GM21526 (cell line): ENCODE measurements around the gene ACADVL.
"Not testable (repeated sequence)": the region's sequence is repeated elsewhere in the genome, so short reads cannot be mapped to it uniquely, and the experiment has no call there.

ENCODE experiments used
- ATAC-seq: cut with Tn5 transposase; IDR thresholded peaks from one replicate; pipeline ENCODE4 v1.9.1; 2021; ENCODE audit warnings: moderate library complexity; ENCODE audit not compliant: unreplicated experiment, low FRiP score

Gene ACADVL

GRCh38 chr17:7219812-7220592 is at the start of gene ACADVL, which contains the start of gene DLG4:
ACADVL (plus strand) TSS chr17:7219938; CDS start chr17:7219985, 47 bp downstream.
DLG4 (minus strand) TSS chr17:7219836.
- no peak for ATAC-seq

DNA sequence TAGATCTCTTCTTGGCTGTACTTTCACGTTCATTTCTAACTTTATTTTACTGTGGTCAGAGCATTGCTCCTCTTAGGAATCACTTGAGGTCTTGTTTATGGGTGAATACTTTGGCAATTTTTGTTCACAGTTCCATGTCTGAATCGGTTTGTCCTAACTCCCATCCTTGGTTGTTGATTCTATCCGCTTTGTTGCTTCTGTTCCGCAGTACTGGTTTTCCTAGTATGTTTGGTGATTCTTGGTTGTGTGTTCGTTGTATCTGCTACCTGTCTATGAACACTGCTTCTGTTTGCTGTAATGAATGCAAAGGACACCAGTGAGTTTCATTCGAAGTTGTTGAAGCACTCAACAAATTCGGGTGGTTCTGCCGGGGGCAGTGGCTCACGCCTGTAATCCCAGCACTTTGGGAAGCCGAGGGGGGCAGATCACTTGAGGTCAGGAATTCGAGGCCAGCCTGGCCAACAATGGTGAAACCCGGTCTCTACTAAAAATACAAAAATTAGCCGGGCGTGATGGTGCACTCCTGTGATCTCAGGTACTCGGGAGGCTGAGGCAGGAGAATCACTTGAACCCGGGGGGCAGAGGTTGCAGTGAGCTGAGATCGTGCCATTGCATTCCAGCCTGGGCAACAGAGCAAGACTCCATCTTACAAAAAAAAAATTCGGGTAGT is 47.1 kb upstream of the ACADVL start:
- ATAC-seq: not testable (repeated sequence)

DNA sequence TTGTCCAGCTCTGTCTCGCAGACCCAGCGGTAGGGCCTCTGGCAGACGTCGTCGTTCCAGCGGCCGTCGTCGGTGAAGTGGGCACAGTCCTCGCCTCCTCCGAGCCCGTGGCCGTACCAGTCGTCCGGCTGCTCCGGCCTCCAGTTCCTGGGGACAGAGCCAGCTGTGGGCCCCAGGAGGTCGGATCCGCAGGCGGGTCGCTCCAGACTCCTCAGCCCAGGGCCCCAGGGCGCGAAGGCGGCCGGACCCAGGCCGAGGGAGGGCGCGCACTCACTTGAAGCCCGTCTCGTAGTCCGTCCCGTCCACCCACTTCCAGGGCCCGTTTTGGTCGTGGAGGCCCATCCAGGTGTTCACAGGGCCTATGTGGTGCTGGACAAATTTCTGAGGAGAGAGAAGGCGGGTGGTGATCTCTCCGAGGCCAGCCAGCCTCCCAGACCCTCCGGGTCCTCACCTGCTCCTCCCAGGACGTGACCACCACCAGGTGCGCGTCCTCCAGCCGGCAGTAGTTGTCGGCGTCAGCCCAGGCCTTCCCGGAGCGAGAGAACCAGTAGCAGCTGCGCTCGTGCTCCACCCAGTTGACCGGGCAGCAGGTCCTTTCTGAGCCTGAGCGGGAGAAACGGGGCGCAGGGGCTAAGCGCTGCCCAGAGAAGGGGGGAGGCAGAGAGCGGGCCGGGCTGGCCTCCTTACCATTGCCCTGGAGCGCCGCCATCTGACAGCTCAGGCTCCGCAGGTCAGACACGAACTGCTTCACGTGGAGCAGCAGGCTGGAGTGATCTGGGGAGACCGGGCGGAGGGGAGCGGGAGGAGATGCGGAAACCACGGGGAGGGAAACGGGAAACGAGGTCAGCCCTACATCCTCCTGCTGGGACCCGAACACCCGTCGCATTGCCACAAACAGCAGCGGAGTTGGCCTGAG is 45.8 kb upstream of the ACADVL start:
- ATAC-seq: no peak

DNA sequence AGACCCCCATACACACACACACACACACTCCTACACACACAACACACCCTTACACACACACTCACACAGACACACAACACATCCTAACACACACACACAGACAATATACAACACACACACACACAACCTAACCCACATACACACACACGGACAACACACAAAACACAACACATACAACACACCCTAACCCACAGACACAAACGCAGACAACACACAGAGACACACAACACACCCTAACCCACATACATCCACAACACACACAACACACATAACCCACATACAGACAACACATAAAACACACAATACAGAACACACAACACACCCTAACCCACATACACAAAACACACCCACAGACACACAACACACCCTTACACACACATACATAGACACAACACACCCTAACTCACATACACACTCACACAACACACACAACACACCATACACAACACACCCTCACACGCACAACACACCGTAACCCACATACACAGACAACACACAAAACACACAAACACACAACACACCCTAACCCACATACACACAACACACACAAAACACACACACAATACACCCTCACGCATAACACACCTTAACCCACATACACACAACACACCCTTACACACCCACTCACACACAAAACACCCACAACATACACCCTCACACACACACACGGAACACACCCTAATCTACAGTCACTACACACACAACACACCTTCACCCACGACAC is 45.0 kb upstream of the ACADVL start:
- ATAC-seq: no peak

DNA sequence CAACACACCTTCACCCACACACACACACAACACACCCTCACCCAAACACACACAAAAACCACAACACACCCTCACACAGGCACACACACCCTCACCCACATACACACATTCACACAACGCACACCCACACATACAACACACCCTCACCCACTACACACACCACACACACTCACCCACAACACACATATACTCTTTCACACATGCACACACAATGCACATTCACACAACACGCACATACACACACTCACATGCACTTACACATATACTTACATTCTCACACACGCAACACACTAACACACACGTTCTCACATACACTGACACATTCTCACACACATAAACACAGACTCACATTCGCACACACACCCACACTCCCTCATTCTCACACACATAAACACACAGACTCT is 44.4 kb upstream of the ACADVL start:
- ATAC-seq: no peak

- ATAC-seq: no peak
Measured at GRCh38 chr17:7176107-7176840, 43.5 kb upstream of the ACADVL start.

- ATAC-seq: no peak
Measured at GRCh38 chr17:7176841-7177190, 42.9 kb upstream of the ACADVL start.

GRCh38 chr17:7177191-7177953 is 42.4 kb upstream of the ACADVL start:
- no peak for ATAC-seq

- no peak for ATAC-seq
Measured at GRCh38 chr17:7177954-7178477, 41.7 kb upstream of the ACADVL start.

- no peak for ATAC-seq
Measured at GRCh38 chr17:7178973-7179316, 40.8 kb upstream of the ACADVL start.

- ATAC-seq: no peak
Measured at GRCh38 chr17:7179317-7180254, 40.2 kb upstream of the ACADVL start, which contains the start of gene ASGR1. ASGR1 (minus strand) TSS chr17:7179370; CDS start chr17:7178563, 807 bp downstream.

- ATAC-seq: not testable (repeated sequence)
Measured at GRCh38 chr17:7182101-7182500, 37.6 kb upstream of the ACADVL start.

- ATAC-seq: no peak
Measured at GRCh38 chr17:7183433-7184090, 36.2 kb upstream of the ACADVL start.

DNA sequence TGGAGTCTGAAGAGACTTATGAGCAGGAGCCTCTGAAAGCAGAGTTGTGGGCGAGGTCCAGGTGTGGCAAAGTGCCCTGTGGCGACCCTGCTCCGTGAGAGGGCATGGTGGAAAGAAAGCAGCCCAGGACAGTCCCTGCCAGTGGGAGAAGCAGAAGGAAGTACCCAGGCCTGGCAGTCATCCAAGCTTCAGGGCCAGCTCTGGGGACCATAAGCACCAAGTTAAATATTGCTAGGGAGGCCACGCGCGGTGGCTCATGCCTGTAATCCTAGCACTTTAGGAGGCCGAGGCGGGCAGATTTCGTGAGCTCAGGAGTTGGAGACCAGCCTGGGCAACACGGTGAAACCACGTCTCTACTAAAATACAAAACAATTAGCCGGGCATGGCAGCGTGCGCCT is 35.6 kb upstream of the ACADVL start:
- ATAC-seq: no peak

DNA sequence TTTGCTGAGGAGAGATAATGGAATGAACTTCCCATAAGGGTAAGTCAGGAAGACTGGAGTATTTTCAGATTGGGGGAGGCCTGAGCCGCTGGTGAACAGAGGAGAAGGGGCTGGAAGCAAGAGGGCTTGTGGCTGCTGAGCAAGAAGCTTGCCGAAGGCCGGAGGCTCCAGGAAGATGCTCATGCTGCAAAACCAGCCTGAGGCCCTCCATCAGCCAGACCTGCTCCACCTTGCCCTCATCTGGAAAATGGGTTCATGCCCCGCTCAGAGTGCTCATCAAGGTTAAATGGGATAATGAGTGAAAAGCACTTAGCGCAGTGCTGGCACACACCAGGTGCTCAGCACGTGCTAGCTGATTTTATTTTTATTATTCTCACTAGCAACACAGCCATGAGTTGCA is 35.1 kb upstream of the ACADVL start:
- ATAC-seq: no peak

DNA sequence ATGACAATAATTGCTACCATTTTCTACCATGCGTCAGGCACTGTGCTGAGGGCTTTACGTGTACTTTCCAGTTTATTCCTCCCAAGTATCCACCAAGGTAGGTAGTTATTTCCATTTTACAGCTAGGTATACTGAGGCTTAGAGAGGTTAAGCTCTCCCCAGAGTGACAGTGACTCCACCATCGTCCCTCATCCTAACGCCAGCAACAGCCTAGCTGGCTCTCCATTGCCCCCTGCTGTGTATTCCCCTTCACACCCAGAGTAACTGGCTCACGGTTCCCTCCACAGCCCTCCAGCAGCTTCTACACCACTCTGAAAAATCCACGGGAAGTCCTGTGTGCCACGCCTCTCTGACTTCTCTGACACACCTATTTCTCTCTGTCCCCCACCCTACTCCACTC is 33.5 kb upstream of the ACADVL start:
- ATAC-seq: no peak

DNA sequence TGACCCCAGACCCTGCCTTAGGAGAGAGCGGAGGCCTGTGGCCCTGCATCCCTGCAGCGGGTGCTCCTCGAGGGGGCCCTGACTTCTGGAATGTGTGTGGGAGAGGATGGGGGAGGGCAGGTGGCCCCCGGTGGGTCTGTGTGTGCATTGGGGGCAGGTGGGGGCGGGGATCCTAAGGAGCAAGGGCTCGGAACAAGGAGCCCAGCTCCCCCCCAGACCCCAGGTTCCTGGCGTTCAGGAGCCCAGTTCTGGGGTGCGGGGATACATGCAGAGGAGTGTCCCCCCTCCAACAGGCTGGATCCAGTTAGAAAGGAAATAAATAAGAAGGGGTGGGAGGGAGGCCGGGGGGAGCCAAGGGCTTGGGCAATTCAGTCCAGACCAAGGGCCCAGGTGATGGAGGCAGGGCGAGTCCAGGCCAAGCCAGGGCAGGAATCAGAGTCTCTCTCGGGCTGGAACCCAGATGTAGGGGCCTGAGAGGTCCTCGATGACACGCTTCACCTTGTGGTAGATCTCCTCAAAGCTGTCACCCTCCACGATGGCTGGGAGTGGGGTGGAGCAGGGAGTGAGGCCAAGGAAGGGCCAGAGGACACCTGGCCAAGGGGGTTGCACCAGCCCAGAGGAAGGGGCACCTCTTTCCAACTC is 29.3 kb upstream of the ACADVL start:
- ATAC-seq: no peak
